Hepatic stellate cell (primary cell): Measurements from ENCODE around the gene PDGFA.

Experiments
- DNase-seq: peaks from one replicate; pipeline ENCODE4 v3.0.0; 2011; ENCODE audit warnings: low spot score

PDGFA gene

GRCh38 chr7:516606-517456 lies 2.8 kb downstream of the PDGFA start:
- DNase-seq, result peak; percentile 73

- no peak for DNase-seq
Measured at GRCh38 chr7:516216-516605, 3.4 kb downstream of the PDGFA start.

DNA sequence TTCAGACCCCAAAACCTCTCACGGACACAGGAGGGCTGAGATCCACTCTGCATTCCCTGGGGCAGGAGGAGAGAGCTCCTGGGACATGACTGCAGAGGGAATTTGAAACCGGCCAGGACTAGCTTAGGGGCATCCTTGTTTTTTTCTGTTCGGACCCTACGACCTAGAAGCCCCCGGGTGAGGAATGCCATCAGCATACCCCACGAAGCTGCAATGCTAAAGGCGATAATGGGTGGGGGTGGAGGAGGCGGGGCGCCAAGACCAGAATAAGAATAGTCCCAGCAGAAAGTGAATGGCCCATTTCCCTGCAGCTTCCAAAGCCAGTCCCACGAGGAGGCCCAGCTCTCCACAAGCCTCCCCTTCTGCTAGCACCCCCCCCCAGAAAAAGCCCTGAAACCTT lies 4.0 kb downstream of the PDGFA start:
- no peak for DNase-seq

GRCh38 chr7:514651-515598 lies 4.7 kb downstream of the PDGFA start:
- peak; percentile 83 for DNase-seq

DNA sequence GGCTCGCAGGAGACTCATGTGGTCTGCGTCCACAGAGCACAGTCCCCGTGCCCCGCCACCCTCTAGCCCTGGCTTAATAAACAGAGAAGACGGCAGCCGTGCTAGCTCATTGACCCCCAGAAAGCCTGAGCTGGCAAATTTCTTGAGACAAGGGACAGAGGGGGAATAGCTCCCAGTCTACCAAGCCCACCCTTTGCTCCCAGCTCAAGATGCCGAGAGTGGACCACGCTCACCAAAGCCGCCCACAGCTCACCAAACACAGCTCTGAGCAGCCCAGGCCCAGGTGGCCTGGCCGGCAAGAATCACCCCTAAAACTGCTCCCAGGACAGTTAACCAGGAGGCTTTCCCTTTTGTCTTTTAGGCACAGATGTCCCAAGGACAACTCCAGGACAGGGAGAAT lies 5.4 kb downstream of the PDGFA start:
- no peak for DNase-seq

GRCh38 chr7:513521-514166 lies 6.0 kb downstream of the PDGFA start:
- peak; percentile 89 for DNase-seq

DNA sequence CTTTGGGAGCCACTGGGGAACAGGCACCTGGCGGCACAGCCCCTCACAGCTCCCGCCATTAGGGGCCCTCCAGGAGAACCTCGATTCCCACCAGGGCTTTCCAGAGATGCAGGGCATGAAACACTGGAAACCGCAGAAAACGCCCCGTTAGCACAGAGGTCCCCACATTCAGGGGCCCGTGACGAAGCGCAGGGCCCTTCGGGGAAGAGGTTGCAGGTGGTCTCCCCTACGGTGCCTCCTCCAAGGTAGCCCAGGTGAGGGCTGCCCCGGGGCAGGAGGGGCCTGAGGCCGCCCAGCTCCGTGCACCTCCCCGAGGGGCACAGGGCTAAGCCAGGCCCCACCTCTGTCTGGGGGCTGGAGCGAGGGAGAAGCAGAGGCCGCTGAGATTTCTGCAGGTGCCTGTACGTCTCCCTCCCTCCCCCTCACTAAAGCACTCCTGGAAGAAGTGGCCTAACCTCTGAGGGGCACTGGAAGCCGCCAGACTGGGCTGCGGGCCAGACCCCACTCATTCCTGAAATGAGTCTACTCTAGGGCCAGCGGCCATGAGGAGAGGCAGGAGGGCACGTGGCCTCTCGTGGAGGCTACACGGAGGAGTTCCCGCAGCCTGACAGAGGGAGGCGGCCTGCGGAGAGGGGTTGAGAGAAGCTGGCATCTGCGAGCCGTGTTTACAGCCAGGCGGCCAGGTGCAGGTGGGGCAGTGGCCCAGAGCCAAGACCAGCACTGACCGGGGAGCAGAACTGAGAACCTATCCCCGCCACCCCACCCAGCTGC lies 6.9 kb downstream of the PDGFA start:
- peak; percentile 61 for DNase-seq

- no peak for DNase-seq
Measured at GRCh38 chr7:512146-512510, 7.5 kb downstream of the PDGFA start.

GRCh38 chr7:511476-512145 lies 8.0 kb downstream of the PDGFA start:
- no peak for DNase-seq

DNA sequence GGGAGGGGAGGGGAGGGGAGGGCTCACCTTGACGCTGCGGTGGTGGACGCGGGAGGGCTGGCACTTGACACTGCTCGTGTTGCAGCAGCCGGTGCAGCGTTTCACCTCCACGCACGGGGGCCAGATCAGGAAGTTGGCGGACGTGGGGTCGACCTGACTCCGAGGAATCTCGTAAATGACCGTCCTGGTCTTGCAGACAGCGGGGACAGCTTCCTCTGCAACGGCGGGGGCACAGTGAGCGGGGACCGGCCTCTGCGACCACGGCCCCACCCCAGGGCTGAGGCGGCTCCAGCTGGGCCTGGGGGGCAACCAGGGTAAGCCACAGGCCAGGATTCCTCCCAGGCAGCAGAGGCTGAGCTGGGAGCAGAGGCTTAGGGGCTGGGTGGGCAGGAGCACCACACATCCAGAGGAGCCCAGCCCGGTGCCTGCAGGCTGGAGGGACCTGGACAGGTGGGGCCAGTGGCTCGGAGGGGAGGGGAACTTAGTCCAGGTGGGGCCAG lies 8.8 kb downstream of the PDGFA start:
- DNase-seq, result no peak

- no peak for DNase-seq
Measured at GRCh38 chr7:510131-510481, 9.5 kb downstream of the PDGFA start.

DNA sequence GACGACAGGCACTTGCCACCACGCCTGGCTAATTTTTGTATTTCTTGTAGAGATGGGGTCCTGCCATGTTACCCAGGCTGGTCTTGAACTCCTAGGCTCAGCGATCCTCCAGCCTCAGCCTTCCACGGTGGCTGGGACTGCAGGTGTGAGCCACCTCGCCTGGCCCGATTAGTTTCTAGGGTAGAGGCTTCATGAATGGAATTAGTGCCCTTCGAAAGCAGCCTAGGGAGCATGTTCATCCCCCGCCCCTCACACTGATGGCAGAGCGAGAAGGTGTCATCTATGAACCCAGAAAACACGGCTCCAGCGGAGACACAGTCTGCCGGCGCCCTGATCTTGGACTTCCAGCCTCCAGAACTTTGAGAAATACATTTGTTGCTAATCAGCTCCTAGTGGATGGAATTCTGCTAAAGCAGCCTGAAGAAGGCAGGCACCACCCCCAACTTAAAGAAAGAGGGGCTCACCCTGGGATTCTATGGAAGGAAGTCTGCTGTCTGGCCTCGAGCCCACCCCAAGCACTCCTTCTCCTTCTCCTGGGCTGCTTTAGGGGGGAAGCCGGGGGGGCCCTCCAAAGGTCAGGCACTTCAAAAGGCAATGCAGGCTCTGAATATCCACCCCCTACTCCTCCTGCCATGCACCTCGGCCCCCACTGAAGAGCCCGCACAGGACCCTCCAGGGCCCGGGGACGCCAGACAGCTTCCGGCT lies 10.1 kb downstream of the PDGFA start:
- DNase-seq, result no peak

- no peak for DNase-seq
Measured at GRCh38 chr7:508461-509170, 11.0 kb downstream of the PDGFA start.

DNA sequence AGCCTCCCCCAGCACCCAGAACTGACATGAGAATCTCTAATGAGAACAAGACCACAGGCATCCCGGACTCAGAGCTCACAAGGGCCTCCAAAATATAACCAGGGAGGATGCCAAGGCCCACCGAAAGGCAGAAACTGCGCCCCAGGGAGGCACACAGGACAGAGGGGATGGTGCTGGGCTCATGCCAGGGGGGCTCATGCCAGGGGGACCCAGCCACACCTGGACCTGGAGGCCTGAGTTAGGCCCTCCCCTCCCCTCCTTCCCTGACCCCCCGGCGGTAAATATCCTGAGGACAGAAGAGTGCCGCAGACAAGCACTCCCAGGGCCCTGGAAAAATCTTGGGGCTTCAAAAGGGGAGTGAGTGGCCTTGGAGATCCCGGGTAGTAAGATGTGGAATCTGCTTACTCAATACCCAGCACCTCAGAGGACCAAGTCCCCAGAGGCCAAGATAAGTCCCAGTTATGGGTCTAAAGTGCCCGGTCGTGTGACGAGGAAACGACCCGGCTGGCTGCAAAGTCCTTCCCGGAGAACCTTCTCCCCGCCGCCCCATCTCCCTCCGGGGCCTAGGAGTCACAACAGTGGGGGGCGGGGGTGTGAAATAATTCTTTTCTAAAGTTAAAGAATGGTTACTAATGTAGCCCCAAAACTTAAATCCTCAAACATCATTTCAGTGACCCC lies 11.9 kb downstream of the PDGFA start:
- no peak for DNase-seq

- DNase-seq, result no peak
Measured at GRCh38 chr7:506921-507622, 12.6 kb downstream of the PDGFA start.

GRCh38 chr7:506391-506831 lies 13.2 kb downstream of the PDGFA start:
- DNase-seq, result no peak

DNA sequence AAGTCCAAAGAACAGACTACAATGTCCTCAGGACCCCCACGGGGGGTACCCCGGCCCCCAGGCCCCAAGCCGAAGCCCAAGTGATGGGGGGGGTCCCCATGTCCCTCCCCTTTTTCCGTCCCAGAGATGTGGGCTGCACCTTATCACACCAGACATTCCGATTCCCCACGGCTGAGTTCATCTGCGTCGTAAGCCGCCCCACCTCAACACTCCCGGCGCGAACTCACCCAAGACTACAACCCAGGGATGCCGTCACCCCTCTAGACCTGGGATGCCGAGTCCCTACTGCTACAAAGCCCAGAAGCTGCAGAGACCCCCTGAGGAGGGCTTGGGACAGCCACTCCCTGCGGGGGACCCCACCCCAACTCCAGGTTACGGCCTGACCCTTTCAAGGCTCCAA lies 14.5 kb downstream of the PDGFA start:
- DNase-seq, result no peak
